ENCODE data around the gene CIPC. TPM values are rescaled to one million over a fixed set of nuclear protein-coding genes. Genes with fewer than 3 reads are reported as not detected.

CIPC gene
- total and polyA plus RNA-seq, 7 donors: 14.8 to 96.1 (median 59.7) TPM

GRCh38 chr14:77099425-77100167 is 1.5 kb downstream of the CIPC start:
- WGBS, 2 donors: 20 to 47% methylated on average over 7 of the region's 7 CpGs
- peaks cover 0 to 73% (median 67%) of the 10 kb centered on the region in 4 donors for H3K4me1 ChIP-seq
- peak overlapping the region; percentile 90 to 100 (median 96) for H3K27ac ChIP-seq
- H3K9me3 ChIP-seq: no peaks in the 10 kb centered on the region
- H3K27me3 ChIP-seq: no peaks in the 10 kb centered on the region
- DNase-seq: no peak
- intact Hi-C loops (cut with DNase I): loop anchor here (5.0 kb wide), 3 partner anchors 57 to 223 kb away; partner anchors contain the start of genes GSTZ1 and POMT2
- no peaks in the 10 kb centered on the region for H3K36me3 ChIP-seq
- TF ChIP-seq POLR2AphosphoS5 (IDR thresholded peaks at IDR 0.05) (peak; percentile 27 to 77 (median 44)), EP300 (IDR thresholded peaks at IDR 0.05) (peak; percentile 29 to 81 (median 32)), POLR2A (IDR thresholded peaks at IDR 0.05) (peak in 1 of 2 donors; percentile 1), CTCF (IDR thresholded peaks at IDR 0.05) (no peak)
- peak overlapping the region; percentile 67 to 92 (median 86) for H3K4me3 ChIP-seq

GRCh38 chr14:77100961-77101360 is 2.9 kb downstream of the CIPC start:
- Histone ChIP-seq H3K27ac (peak overlapping the region; percentile 90 to 100 (median 96)), H3K9me3 (no peaks in the 10 kb centered on the region), H3K4me1 (peaks cover 0 to 86% (median 79%) of the 10 kb centered on the region in 4 donors), H3K27me3 (no peaks in the 10 kb centered on the region), H3K4me3 (peak overlapping the region in 1 of 4 donors; percentile 92), H3K36me3 (peaks cover 0 to 3% (median under 1%) of the 10 kb centered on the region in 4 donors)
- WGBS, 2 donors: 46 to 60% methylated on average over 3 of the region's 3 CpGs
- DNase-seq: no peak
- TF ChIP-seq POLR2AphosphoS5 (IDR thresholded peaks at IDR 0.05): no peak
- no peak for TF ChIP-seq CTCF (IDR thresholded peaks at IDR 0.05)
- no peak for TF ChIP-seq POLR2A (IDR thresholded peaks at IDR 0.05)
- no peak for TF ChIP-seq EP300 (IDR thresholded peaks at IDR 0.05)
- intact Hi-C loops (cut with DNase I): no loop called here

GRCh38 chr14:77102154-77102553 is 4.1 kb downstream of the CIPC start:
- Histone ChIP-seq H3K9me3 (no peaks in the 10 kb centered on the region), H3K4me3 (no peak overlapping the region), H3K36me3 (peaks cover 0 to 15% (median 6%) of the 10 kb centered on the region in 4 donors), H3K27me3 (no peaks in the 10 kb centered on the region), H3K27ac (peak overlapping the region; percentile 90 to 100 (median 96)), H3K4me1 (peaks cover 0 to 89% (median 80%) of the 10 kb centered on the region in 4 donors)
- no peak for TF ChIP-seq POLR2A (IDR thresholded peaks at IDR 0.05)
- TF ChIP-seq CTCF (IDR thresholded peaks at IDR 0.05): no peak
- TF ChIP-seq EP300 (IDR thresholded peaks at IDR 0.05): no peak
- TF ChIP-seq POLR2AphosphoS5 (IDR thresholded peaks at IDR 0.05): no peak
- no peak for DNase-seq
- 17 to 62% methylated on average over 4 of the region's 4 CpGs for WGBS, 2 donors
- intact Hi-C loops (cut with DNase I): no loop called here

- Histone ChIP-seq H3K9me3 (no peaks in the 10 kb centered on the region), H3K27ac (peak overlapping the region; percentile 65 to 100 (median 93)), H3K4me3 (no peak overlapping the region), H3K4me1 (peaks cover 0 to 95% (median 86%) of the 10 kb centered on the region in 4 donors), H3K36me3 (peaks cover 0 to 28% (median 12%) of the 10 kb centered on the region in 4 donors), H3K27me3 (no peaks in the 10 kb centered on the region)
- no peak for DNase-seq
- TF ChIP-seq EP300 (IDR thresholded peaks at IDR 0.05) (no peak), CTCF (IDR thresholded peaks at IDR 0.05) (no peak), POLR2AphosphoS5 (IDR thresholded peaks at IDR 0.05) (peak in 3 of 4 donors; percentile 23 to 37 (median 23)), POLR2A (IDR thresholded peaks at IDR 0.05) (no peak)
- intact Hi-C loops (cut with DNase I): no loop called here
Measured at GRCh38 chr14:77103475-77103874, 5.4 kb downstream of the CIPC start.
